GM23248 (cell line): ENCODE results near the gene EFCAB7.

Experiments used
- EZH2 ChIP-seq: fragments of 200-600 bp; sonication (generic); IDR thresholded peaks from 2 replicates; pipeline ENCODE4 v1.6.1; 2018; ENCODE audit warnings: antibody characterized with exemption, mild to moderate bottlenecking; ENCODE audit not compliant: insufficient read depth, poor library complexity, severe bottlenecking
- EZH2phosphoT487 ChIP-seq: fragments of 200-600 bp; sonication (generic); IDR thresholded peaks from 2 replicates; pipeline ENCODE4 v1.6.1; 2018; ENCODE audit warnings: antibody characterized with exemption, moderate library complexity, mild to moderate bottlenecking, low read depth; ENCODE audit not compliant: insufficient read depth

- TF ChIP-seq EZH2phosphoT487 (no peak), EZH2 (no peak)
These were observed 89.2 kb downstream of the EFCAB7 start for GRCh38 chr1:63612564-63612963.
